Right atrium auricular region (tissue), 2 donors: ENCODE measurements around the gene XPNPEP2. TPM values are rescaled to one million over a fixed set of nuclear protein-coding genes. Genes with fewer than 3 reads are reported as not detected.

Experiments used
- DNase-seq: peaks from one replicate; pipeline ENCODE4 v3.0.0-alpha.2; 2019; ENCODE audit warnings: low spot score
- H3K27ac ChIP-seq, 2 donors: fragments of 200-600 bp; sonication (generic); 1 replicate in 1 of 2; 2 replicates in 1 of 2; pipeline ENCODE4 v1.5.1; 2016 to 2019
- H3K27me3 ChIP-seq, 2 donors: fragments of 200-600 bp; sonication (generic); one replicate each; pipeline versions ENCODE4 v1.5.1 to v1.6.0; 2017 to 2019
- H3K36me3 ChIP-seq: fragments of 200-600 bp; sonication (generic); one replicate; pipeline ENCODE4 v1.5.1; 2016
- H3K4me1 ChIP-seq, 2 donors: fragments of 200-600 bp; sonication (generic); one replicate each; pipeline versions ENCODE4 v1.5.1 to v1.6.0; 2017 to 2019
- H3K4me3 ChIP-seq, 2 donors: fragments of 200-600 bp; sonication (generic); 1 replicate in 1 of 2; 2 replicates in 1 of 2; pipeline ENCODE4 v1.5.1; 2017 to 2019; ENCODE audit warnings: mild to moderate bottlenecking in 1 of 2, moderate library complexity in 1 of 2
- H3K9me3 ChIP-seq, 2 donors: fragments of 200-600 bp; sonication (generic); one replicate each; pipeline ENCODE4 v1.5.1; 2019
- total RNA-seq, 2 donors: library from RNA; depleted of rRNA; stranded (reverse); fragments of >200 nt; gene quantifications; one replicate each; pipeline ENCODE4 v1.1.0, GENCODE V29; 2016
- TF ChIP-seq, protein P1 (sequence below), 2 donors: fragments of 200-600 bp; sonication (generic); IDR thresholded peaks; one replicate each; pipeline ENCODE4 v1.5.1; 2019; ENCODE audit warnings: antibody characterized with exemption in 2 of 2

Gene XPNPEP2
- total RNA-seq, 2 donors from 2014 or later: 2.0 to 3.5 TPM

GRCh38 chrX:129719931-129720530, 18.7 kb upstream of the XPNPEP2 start:
- Histone ChIP-seq H3K9me3 (no peaks in the 10 kb centered on the region), H3K27me3 (no peaks in the 10 kb centered on the region), H3K4me3 (no peak overlapping the region), H3K4me1 (no peaks in the 10 kb centered on the region), H3K27ac (no peak overlapping the region), H3K36me3 (no peaks in the 10 kb centered on the region)
- DNase-seq: no peak
- TF ChIP-seq, protein P1, sequence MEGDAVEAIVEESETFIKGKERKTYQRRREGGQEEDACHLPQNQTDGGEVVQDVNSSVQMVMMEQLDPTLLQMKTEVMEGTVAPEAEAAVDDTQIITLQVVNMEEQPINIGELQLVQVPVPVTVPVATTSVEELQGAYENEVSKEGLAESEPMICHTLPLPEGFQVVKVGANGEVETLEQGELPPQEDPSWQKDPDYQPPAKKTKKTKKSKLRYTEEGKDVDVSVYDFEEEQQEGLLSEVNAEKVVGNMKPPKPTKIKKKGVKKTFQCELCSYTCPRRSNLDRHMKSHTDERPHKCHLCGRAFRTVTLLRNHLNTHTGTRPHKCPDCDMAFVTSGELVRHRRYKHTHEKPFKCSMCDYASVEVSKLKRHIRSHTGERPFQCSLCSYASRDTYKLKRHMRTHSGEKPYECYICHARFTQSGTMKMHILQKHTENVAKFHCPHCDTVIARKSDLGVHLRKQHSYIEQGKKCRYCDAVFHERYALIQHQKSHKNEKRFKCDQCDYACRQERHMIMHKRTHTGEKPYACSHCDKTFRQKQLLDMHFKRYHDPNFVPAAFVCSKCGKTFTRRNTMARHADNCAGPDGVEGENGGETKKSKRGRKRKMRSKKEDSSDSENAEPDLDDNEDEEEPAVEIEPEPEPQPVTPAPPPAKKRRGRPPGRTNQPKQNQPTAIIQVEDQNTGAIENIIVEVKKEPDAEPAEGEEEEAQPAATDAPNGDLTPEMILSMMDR (IDR thresholded peaks at IDR 0.05): no peak

GRCh38 chrX:129720741-129721140, 18.0 kb upstream of the XPNPEP2 start:
- H3K36me3 ChIP-seq: no peaks in the 10 kb centered on the region
- H3K27me3 ChIP-seq: no peaks in the 10 kb centered on the region
- no peak overlapping the region for H3K4me3 ChIP-seq
- H3K4me1 ChIP-seq: no peaks in the 10 kb centered on the region
- TF ChIP-seq, protein P1 (IDR thresholded peaks at IDR 0.05): no peak
- H3K9me3 ChIP-seq: no peaks in the 10 kb centered on the region
- DNase-seq: no peak
- H3K27ac ChIP-seq: no peak overlapping the region

- Histone ChIP-seq H3K9me3 (no peaks in the 10 kb centered on the region), H3K27me3 (no peaks in the 10 kb centered on the region), H3K4me1 (no peaks in the 10 kb centered on the region), H3K4me3 (no peak overlapping the region), H3K36me3 (no peaks in the 10 kb centered on the region), H3K27ac (no peak overlapping the region)
- DNase-seq: no peak
- TF ChIP-seq, protein P1 (IDR thresholded peaks at IDR 0.05): no peak
Measured at GRCh38 chrX:129721414-129721813, 17.4 kb upstream of the XPNPEP2 start.

GRCh38 chrX:129721870-129722269, 16.9 kb upstream of the XPNPEP2 start:
- Histone ChIP-seq H3K4me3 (no peak overlapping the region), H3K36me3 (no peaks in the 10 kb centered on the region), H3K27ac (no peak overlapping the region), H3K9me3 (no peaks in the 10 kb centered on the region), H3K27me3 (no peaks in the 10 kb centered on the region), H3K4me1 (no peaks in the 10 kb centered on the region)
- TF ChIP-seq, protein P1 (IDR thresholded peaks at IDR 0.05): no peak
- DNase-seq: no peak

DNA sequence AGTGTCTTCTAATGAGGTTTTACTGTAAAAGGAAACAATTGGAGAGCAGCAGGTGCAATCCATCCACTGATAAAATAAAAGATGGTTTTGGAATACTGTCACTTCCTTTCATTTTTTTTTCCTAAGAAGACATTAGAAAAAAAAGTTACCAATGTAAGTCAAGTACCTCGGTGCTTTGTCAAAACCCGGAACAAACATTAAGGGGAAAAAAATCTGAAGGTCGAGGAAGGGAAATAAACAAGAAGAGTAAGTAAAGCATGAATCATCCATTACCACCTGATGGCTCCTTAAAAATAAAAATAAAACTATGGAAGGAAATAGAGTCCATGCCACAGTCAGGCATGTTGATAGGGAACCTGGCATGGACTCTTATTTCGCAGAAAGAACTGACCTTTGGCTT, 15.3 kb upstream of the XPNPEP2 start:
- no peak overlapping the region for H3K27ac ChIP-seq
- no peaks in the 10 kb centered on the region for H3K4me1 ChIP-seq
- no peaks in the 10 kb centered on the region for H3K36me3 ChIP-seq
- H3K4me3 ChIP-seq: no peak overlapping the region
- no peak for DNase-seq
- no peaks in the 10 kb centered on the region for H3K27me3 ChIP-seq
- TF ChIP-seq, protein P1 (IDR thresholded peaks at IDR 0.05): no peak
- no peaks in the 10 kb centered on the region for H3K9me3 ChIP-seq

- no peak for DNase-seq
- no peak overlapping the region for H3K4me3 ChIP-seq
- no peaks in the 10 kb centered on the region for H3K9me3 ChIP-seq
- no peaks in the 10 kb centered on the region for H3K36me3 ChIP-seq
- H3K4me1 ChIP-seq: no peaks in the 10 kb centered on the region
- TF ChIP-seq, protein P1 (IDR thresholded peaks at IDR 0.05): no peak
- no peak overlapping the region for H3K27ac ChIP-seq
- no peaks in the 10 kb centered on the region for H3K27me3 ChIP-seq
Measured at GRCh38 chrX:129724754-129725153, 14.0 kb upstream of the XPNPEP2 start.
